GM23248 (cell line): ENCODE measurements around the gene ETFA.

Source experiments
- EZH2 ChIP-seq: fragments of 200-600 bp; sonication (generic); IDR thresholded peaks from 2 replicates; pipeline ENCODE4 v1.6.1; 2018; ENCODE audit warnings: antibody characterized with exemption, mild to moderate bottlenecking; ENCODE audit not compliant: insufficient read depth, poor library complexity, severe bottlenecking
- EZH2phosphoT487 ChIP-seq: fragments of 200-600 bp; sonication (generic); IDR thresholded peaks from 2 replicates; pipeline ENCODE4 v1.6.1; 2018; ENCODE audit warnings: antibody characterized with exemption, moderate library complexity, mild to moderate bottlenecking, low read depth; ENCODE audit not compliant: insufficient read depth

- TF ChIP-seq EZH2phosphoT487 (no peak), EZH2 (no peak)
Measured at GRCh38 chr15:76176487-76177085, 134.7 kb downstream of the ETFA start.
